Hepatocyte (in vitro differentiated cells): ENCODE data around the gene ASB2. TPM values are rescaled to one million over a fixed set of nuclear protein-coding genes. Genes with fewer than 3 reads are reported as not detected.

Source experiments
- DNase-seq: peaks from one replicate; pipeline ENCODE4 v3.0.0-alpha.2; 2016; ENCODE audit warnings: low spot score
- H2AFZ ChIP-seq: fragments of 200-600 bp; sonication (generic); 2 replicates; pipeline ENCODE4 v1.6.0; 2016; ENCODE audit warnings: antibody characterized with exemption, mild to moderate bottlenecking
- H3K27ac ChIP-seq: fragments of 200-600 bp; sonication (generic); 2 replicates; pipeline ENCODE4 v1.5.1; 2016; ENCODE audit warnings: mild to moderate bottlenecking
- H3K27me3 ChIP-seq: fragments of 200-600 bp; sonication (generic); 2 replicates; pipeline ENCODE4 v1.6.1; 2016
- H3K36me3 ChIP-seq: fragments of 200-600 bp; sonication (generic); replicated peaks from 2 replicates; pipeline ENCODE4 v1.5.1; 2016; ENCODE audit warnings: low read depth; ENCODE audit not compliant: insufficient read depth
- H3K4me1 ChIP-seq: fragments of 200-600 bp; sonication (generic); 2 replicates; pipeline ENCODE4 v1.5.1; 2016; ENCODE audit warnings: mild to moderate bottlenecking, moderate library complexity; ENCODE audit not compliant: insufficient read depth
- H3K4me2 ChIP-seq: fragments of 200-600 bp; sonication (generic); 2 replicates; pipeline ENCODE4 v1.6.0; 2016
- H3K4me3 ChIP-seq: fragments of 200-600 bp; sonication (generic); 2 replicates; pipeline ENCODE4 v1.5.1; 2016; ENCODE audit warnings: mild to moderate bottlenecking
- H3K79me2 ChIP-seq: fragments of 200-600 bp; sonication (generic); 2 replicates; pipeline ENCODE4 v1.6.0; 2017; ENCODE audit warnings: mild to moderate bottlenecking
- H3K9me2 ChIP-seq: fragments of 200-600 bp; sonication (generic); replicated peaks from 2 replicates; pipeline ENCODE4 v1.6.0; 2017; ENCODE audit warnings: mild to moderate bottlenecking; ENCODE audit not compliant: insufficient read depth
- H3K9me3 ChIP-seq: fragments of 200-600 bp; sonication (generic); 2 replicates; pipeline ENCODE4 v1.5.1; 2016; ENCODE audit warnings: low read depth, mild to moderate bottlenecking
- H4K20me1 ChIP-seq: fragments of 200-600 bp; sonication (generic); 2 replicates; pipeline ENCODE4 v1.6.0; 2016; ENCODE audit warnings: mild to moderate bottlenecking; ENCODE audit not compliant: insufficient read depth, poor library complexity, severe bottlenecking
- EZH2 ChIP-seq: fragments of 200-600 bp; sonication (generic); IDR thresholded peaks from 2 replicates; pipeline ENCODE4 v1.6.1; 2016; ENCODE audit warnings: antibody characterized with exemption, mild to moderate bottlenecking, borderline replicate concordance
- EZH2phosphoT487 ChIP-seq: fragments of 200-600 bp; sonication (generic); IDR thresholded peaks from one replicate; pipeline ENCODE4 v1.6.1; 2018; ENCODE audit warnings: antibody characterized with exemption, mild to moderate bottlenecking, low read depth, moderate library complexity; ENCODE audit not compliant: unreplicated experiment, severe bottlenecking
- WGBS: methylation state at CpG from one replicate; pipeline ENCODE4 v1.1.6; 2016; ENCODE audit warnings: low lambda C conversion rate; ENCODE audit errors: missing lambda C conversion rate; 5-methylcytosine and 5-hydroxymethylcytosine counted together
- polyA plus RNA-seq: library from polyadenylated mRNA; unstranded; fragments of >200 nt; fragmentation: Nextera tagmentation; extraction: Ambion mirVana; gene quantifications from 2 replicates; pipeline ENCODE4 v1.2.1, GENCODE V29; 2016
- total RNA-seq: library from RNA; depleted of rRNA; stranded (reverse); fragments of >200 nt; gene quantifications from 2 replicates; pipeline ENCODE4 v1.2.3, GENCODE V29; 2014
- TF ChIP-seq, protein P1 (sequence below): fragments of 200-600 bp; sonication (generic); IDR thresholded peaks from 2 replicates; pipeline ENCODE4 v1.5.1; 2016; ENCODE audit warnings: antibody characterized with exemption, mild to moderate bottlenecking; ENCODE audit not compliant: poor library complexity

ASB2 gene
- total and polyA plus RNA-seq, 2 experiments from 2014 or later, result 0.27 to 0.53 TPM

DNA sequence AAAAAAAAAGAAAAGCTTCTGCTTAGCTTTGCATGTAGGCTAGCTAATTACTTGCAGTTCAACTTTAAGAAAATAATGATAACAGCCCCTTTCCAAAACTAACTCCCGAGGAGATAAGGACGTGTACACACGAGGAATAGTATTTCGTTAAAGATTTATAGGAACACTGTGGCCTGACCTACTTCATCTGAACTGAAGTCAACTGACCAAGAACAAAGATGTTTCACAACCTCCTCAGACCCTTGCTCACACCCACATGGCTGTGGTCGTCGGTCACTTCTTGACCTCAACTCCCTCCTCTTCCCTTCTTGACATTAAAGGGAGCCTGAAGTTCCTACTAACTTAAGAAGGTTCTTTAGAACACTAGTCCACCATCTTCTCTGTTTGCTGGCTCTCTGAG is 74.6 kb downstream of the ASB2 start:
- H3K79me2 ChIP-seq, result no peaks in the 10 kb centered on the region
- DNase-seq, result peak; percentile 31
- H3K27me3 ChIP-seq, result no peaks in the 10 kb centered on the region
- no peaks in the 10 kb centered on the region for H3K36me3 ChIP-seq
- no peak for TF ChIP-seq EZH2phosphoT487
- TF ChIP-seq EZH2, result no peak
- TF ChIP-seq, protein P1, sequence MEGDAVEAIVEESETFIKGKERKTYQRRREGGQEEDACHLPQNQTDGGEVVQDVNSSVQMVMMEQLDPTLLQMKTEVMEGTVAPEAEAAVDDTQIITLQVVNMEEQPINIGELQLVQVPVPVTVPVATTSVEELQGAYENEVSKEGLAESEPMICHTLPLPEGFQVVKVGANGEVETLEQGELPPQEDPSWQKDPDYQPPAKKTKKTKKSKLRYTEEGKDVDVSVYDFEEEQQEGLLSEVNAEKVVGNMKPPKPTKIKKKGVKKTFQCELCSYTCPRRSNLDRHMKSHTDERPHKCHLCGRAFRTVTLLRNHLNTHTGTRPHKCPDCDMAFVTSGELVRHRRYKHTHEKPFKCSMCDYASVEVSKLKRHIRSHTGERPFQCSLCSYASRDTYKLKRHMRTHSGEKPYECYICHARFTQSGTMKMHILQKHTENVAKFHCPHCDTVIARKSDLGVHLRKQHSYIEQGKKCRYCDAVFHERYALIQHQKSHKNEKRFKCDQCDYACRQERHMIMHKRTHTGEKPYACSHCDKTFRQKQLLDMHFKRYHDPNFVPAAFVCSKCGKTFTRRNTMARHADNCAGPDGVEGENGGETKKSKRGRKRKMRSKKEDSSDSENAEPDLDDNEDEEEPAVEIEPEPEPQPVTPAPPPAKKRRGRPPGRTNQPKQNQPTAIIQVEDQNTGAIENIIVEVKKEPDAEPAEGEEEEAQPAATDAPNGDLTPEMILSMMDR, result no peak
- H3K4me2 ChIP-seq, result no peak overlapping the region
- peaks cover 23% of the 10 kb centered on the region for H3K4me1 ChIP-seq
- H4K20me1 ChIP-seq, result no peaks in the 10 kb centered on the region
- no peaks in the 10 kb centered on the region for H3K9me3 ChIP-seq
- H3K9me2 ChIP-seq, result no peaks in the 10 kb centered on the region
- no peak overlapping the region for H2AFZ ChIP-seq
- 25% methylated on average over 6 of the region's 6 CpGs for WGBS
- H3K4me3 ChIP-seq, result no peak overlapping the region
- H3K27ac ChIP-seq, result peak overlapping the region; percentile 88

DNA sequence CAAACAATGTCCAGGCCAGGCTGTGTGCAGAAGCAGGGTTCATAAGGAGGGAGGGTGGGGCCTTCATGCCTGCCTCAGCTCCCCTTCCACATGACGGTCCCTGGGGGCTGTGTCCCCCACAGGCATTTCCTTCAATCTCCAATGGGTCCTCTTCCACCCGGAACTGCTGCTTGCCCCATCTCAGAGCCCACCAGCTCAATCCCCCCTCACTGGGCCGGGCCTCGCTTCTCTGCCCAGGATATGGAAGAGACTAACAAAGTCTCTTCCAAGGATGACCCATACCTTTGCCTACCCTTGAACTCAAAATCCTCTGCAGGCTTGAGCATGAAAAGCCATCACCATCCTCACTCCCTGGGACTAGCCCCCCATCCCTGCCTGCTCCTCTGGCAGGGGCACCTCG is 77.6 kb downstream of the ASB2 start:
- no peak overlapping the region for H3K4me3 ChIP-seq
- TF ChIP-seq, protein P1, result no peak
- TF ChIP-seq EZH2 (no peak), EZH2phosphoT487 (no peak)
- no peaks in the 10 kb centered on the region for H3K79me2 ChIP-seq
- no peak for DNase-seq
- H3K4me2 ChIP-seq, result no peak overlapping the region
- H3K27me3 ChIP-seq, result no peaks in the 10 kb centered on the region
- no peaks in the 10 kb centered on the region for H3K9me3 ChIP-seq
- no peaks in the 10 kb centered on the region for H3K36me3 ChIP-seq
- no peak overlapping the region for H3K27ac ChIP-seq
- no peak overlapping the region for H2AFZ ChIP-seq
- peaks cover 21% of the 10 kb centered on the region for H3K4me1 ChIP-seq
- 96% methylated on average over 5 of the region's 5 CpGs for WGBS
- H4K20me1 ChIP-seq, result no peaks in the 10 kb centered on the region
- H3K9me2 ChIP-seq, result no peaks in the 10 kb centered on the region

DNA sequence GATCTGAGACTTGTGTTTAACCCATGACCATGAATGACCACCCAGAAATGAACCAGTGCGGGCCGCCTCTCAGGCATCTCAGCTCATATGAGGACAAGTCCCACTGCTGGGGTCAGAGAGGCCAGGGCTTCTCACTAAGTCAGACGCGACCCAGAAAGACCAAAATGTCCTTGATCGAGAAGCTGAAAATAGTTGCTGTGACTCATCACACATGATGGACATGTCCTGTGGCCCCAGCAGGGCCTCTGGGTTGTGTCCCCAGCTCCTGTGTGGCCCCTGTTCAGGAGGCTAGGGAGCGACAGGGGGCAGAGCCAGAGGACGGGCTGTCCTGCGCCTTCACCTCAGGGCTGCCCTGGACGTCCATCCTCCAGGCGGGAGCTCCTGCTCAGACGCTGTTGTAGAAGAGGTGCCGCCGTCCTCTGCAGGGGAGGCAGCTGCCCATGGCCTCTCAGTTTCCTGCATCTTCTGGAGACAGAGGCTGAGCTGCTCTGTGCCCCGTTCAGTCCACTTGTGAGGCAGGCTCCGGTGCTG is 78.2 kb downstream of the ASB2 start:
- 87% methylated on average over 15 of the region's 15 CpGs for WGBS
- H3K36me3 ChIP-seq, result no peaks in the 10 kb centered on the region
- H4K20me1 ChIP-seq, result no peaks in the 10 kb centered on the region
- H3K4me2 ChIP-seq, result no peak overlapping the region
- H3K9me3 ChIP-seq, result no peaks in the 10 kb centered on the region
- H3K79me2 ChIP-seq, result no peaks in the 10 kb centered on the region
- H3K27ac ChIP-seq, result no peak overlapping the region
- H3K4me1 ChIP-seq, result peaks cover 26% of the 10 kb centered on the region
- no peak overlapping the region for H2AFZ ChIP-seq
- no peaks in the 10 kb centered on the region for H3K9me2 ChIP-seq
- H3K4me3 ChIP-seq, result no peak overlapping the region
- no peak for TF ChIP-seq EZH2
- TF ChIP-seq, protein P1, result no peak
- TF ChIP-seq EZH2phosphoT487, result no peak
- no peak for DNase-seq
- no peaks in the 10 kb centered on the region for H3K27me3 ChIP-seq

DNA sequence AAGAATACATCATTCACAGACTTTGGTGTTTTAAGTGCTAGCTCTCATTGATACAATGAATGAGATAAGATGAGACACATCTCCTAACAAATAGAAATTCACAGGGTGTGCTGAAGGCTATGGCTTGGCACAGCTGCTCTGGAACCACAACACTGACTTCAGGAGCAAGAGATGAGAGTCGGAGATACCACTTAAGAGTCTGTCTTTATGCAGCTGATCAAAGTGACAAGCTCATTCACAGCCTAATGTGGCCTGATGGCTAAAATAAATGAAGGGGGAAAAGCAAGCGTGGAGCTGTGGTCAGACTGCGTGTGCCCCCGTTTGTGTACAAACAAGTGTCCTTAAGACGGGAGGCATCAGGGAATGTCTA is 78.9 kb downstream of the ASB2 start:
- Histone ChIP-seq H3K4me1 (peaks cover 20% of the 10 kb centered on the region), H3K4me2 (no peak overlapping the region), H3K79me2 (no peaks in the 10 kb centered on the region), H3K4me3 (no peak overlapping the region), H3K27me3 (no peaks in the 10 kb centered on the region), H3K27ac (no peak overlapping the region), H2AFZ (no peak overlapping the region), H4K20me1 (no peaks in the 10 kb centered on the region), H3K36me3 (no peaks in the 10 kb centered on the region), H3K9me2 (no peaks in the 10 kb centered on the region), H3K9me3 (no peaks in the 10 kb centered on the region)
- TF ChIP-seq EZH2, result no peak
- no peak for TF ChIP-seq EZH2phosphoT487
- TF ChIP-seq, protein P1, result no peak
- WGBS, result 82% methylated on average over 5 of the region's 5 CpGs
- DNase-seq, result no peak
